GM12873 (cell line): ENCODE measurements around the gene HIBCH.

Source experiments
- TF ChIP-seq, protein P1 (sequence below): IDR thresholded peaks from 2 replicates; pipeline ENCODE4 v1.5.1; 2012; ENCODE audit warnings: low read depth, mild to moderate bottlenecking, moderate library complexity, low read length, control low read depth; ENCODE audit not compliant: insufficient read depth; ENCODE audit errors: missing control alignments

HIBCH gene

DNA sequence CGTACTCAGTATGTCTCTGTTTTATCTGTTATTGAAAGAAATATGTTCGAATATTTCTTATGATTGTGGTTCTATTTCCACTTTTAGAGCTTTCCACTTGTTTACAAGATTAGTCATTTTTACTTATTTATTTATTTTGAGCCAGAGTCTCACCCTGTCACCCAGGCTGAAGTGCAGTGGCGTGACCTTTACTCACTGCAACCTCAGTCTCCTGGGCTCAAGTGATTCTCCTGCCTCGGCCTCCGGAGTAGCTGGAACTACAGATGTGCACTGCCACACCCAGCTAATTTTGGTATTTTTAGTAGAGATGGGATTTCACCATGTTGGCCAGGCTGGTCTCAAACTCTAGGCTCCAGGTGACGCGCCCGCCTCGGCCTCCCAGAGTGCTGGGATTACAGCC, 53.3 kb downstream of the HIBCH start:
- TF ChIP-seq, protein P1, sequence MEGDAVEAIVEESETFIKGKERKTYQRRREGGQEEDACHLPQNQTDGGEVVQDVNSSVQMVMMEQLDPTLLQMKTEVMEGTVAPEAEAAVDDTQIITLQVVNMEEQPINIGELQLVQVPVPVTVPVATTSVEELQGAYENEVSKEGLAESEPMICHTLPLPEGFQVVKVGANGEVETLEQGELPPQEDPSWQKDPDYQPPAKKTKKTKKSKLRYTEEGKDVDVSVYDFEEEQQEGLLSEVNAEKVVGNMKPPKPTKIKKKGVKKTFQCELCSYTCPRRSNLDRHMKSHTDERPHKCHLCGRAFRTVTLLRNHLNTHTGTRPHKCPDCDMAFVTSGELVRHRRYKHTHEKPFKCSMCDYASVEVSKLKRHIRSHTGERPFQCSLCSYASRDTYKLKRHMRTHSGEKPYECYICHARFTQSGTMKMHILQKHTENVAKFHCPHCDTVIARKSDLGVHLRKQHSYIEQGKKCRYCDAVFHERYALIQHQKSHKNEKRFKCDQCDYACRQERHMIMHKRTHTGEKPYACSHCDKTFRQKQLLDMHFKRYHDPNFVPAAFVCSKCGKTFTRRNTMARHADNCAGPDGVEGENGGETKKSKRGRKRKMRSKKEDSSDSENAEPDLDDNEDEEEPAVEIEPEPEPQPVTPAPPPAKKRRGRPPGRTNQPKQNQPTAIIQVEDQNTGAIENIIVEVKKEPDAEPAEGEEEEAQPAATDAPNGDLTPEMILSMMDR, result no peak

DNA sequence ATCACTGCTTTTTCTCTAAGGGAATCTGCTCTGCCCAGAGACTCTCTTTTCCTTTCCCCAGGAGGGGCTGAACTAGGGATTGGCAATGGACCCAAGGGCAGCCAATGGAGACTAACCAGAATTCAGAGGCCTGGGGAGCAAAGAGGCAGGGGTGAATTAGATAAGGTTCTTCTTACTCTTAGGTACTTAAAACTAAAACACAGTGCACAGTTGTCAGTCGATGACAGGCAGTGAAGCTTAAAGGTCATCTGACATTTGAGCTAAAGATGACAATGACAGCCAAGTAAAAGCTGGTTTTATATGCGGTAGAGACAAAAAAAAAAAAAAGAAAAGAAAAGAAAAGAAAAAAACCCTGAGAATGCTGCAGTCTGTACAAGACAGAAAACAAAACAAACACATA, 57.8 kb downstream of the HIBCH start:
- TF ChIP-seq, protein P1, result no peak

DNA sequence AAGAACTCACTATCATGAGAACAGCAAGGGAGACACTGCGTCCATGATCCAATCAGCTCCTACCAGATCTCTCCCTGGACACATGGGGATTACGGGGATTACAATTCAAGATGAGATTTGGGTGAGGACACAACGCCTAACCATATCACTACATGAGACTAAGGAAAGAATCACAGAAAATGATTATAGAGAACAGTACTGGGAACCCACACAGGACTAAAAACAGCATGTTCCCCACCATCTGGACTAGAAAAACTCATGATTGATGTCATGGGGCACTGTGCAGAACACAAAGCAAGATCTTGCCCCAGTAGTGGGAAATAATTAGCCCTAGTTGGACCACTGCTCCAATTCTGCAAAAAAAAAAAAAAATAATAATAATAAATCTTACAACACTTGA, 63.5 kb downstream of the HIBCH start:
- TF ChIP-seq, protein P1, result no peak

DNA sequence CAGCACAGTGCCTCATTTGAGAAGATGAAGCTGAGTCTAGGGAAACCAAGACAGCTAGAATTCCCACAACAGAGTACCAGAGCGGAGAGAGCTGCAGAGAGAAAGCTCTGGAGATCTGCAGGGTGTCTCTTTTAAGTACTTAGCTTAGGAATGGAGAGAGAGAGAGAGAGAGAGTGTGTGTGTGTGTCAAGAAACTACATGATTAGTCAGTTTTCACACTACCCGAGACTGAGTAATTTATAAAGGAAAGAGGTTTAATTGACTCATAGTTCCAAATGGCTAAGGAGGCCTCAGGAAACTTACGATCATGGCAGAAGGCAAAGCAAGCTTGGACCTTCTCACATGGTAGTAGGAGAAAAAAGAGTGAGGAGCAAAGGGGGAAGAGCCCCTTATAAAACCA, 64.0 kb downstream of the HIBCH start:
- TF ChIP-seq, protein P1, result no peak

DNA sequence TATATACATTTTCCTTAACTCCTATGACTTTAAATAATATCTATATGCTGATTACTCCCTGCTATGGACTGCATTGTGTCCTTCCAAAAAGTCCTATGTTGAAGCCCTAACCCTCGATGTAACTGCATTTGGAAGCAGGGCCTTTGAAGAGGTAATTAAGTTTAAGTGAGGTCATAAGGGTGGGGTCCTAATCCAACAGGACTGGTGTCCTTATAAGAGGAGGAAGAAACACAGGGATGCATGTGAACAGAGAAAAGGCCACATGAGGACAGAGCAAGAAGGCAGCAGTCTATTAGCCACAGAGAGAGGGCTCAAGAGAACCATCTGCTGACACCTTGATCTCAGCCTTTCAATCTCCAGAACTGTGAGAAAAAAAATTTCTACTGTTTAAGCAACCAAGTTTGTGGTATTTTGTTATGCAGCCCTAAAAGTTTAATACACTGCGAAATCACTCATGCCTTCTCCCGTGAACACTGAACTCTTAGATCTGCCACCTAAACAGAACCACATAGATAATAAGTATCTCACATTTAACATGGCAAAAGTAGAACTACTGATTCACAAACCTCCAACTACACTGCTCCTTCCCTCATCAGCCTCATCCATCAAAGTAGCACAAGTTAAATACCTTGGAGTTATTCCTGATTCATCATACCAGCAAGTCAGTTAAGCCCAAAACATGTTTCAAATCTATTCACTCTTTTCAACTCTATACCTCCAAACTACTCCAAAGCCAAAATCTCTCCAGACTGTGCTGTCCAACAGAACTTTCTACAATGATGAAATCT, 65.4 kb downstream of the HIBCH start:
- TF ChIP-seq, protein P1, result no peak

DNA sequence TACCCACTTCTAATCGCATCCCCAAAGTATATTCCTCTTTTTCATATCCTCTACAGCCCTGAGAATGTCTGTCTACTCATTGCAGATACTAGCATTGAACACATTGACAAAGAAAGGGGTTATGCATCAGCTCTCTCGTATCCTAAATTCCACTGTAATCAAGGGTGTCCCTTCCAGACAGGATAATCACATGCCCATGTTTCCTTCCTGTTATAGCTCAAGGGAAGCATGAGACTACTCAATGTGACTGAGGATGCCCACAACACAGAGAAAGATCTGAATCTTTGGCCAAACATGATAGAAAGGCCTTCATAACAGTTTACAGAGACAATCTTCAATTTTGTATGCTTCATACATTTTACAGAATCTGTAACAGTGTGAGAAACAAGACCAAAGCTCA, 69.2 kb downstream of the HIBCH start:
- TF ChIP-seq, protein P1, result no peak

DNA sequence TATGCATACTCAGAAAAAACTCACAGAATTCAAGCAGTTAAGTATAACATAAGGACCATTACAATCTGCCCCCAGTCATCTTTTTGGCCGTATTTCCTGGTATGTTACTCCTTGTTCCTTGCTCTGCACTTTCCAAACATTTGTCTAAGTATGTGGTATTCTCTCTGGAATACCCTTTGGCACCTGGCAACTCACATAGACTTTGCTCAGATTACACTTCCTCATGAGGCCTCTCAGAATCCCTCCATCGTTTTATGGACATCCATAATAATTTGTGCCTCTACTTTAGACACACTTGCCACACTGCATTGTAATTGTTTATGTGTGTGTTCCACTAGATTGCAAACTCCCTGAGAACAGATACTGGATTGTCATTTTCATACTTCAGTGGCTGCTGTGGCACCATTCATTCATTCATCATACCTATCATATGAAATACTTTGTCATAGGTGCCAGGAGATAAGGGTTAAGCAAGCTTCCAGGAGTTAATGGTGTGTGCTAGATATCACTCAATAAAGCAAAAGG, 84.0 kb downstream of the HIBCH start:
- TF ChIP-seq, protein P1, result no peak
